DOHH2 (cell line): Measurements from ENCODE around the gene COX4I1.

ENCODE experiments used
- H3F3A ChIP-seq: fragments of 200-600 bp; sonication (generic), shearing (Covaris generic); 2 replicates; pipeline ENCODE4 v1.6.0; 2016; ENCODE audit warnings: antibody characterized with exemption, mild to moderate bottlenecking; ENCODE audit not compliant: control insufficient read depth, insufficient read depth
- H3K27ac ChIP-seq: fragments of 200-600 bp; sonication (generic); 2 replicates; pipeline ENCODE4 v1.5.1; 2014; ENCODE audit warnings: low read depth, mild to moderate bottlenecking, low read length, moderate library complexity
- H3K27me3 ChIP-seq: fragments of 200-600 bp; sonication (generic); 2 replicates; pipeline ENCODE4 v1.6.1; 2014; ENCODE audit warnings: mild to moderate bottlenecking, low read length, mixed read lengths; ENCODE audit not compliant: control insufficient read depth
- H3K36me3 ChIP-seq: fragments of 200-600 bp; sonication (generic); 2 replicates; pipeline ENCODE4 v1.6.1; 2014; ENCODE audit warnings: mild to moderate bottlenecking, low read length, moderate library complexity, mixed read lengths; ENCODE audit not compliant: control insufficient read depth
- H3K4me1 ChIP-seq: fragments of 200-600 bp; sonication (generic); 2 replicates; pipeline ENCODE4 v1.6.1; 2014; ENCODE audit warnings: mild to moderate bottlenecking, low read length, mixed read lengths; ENCODE audit not compliant: control insufficient read depth
- H3K4me2 ChIP-seq: fragments of 200-600 bp; sonication (generic); 2 replicates; pipeline ENCODE4 v1.6.0; 2014; ENCODE audit warnings: mild to moderate bottlenecking, low read length, moderate library complexity
- H3K4me3 ChIP-seq: fragments of 200-600 bp; sonication (generic); 2 replicates; pipeline ENCODE4 v1.5.1; 2014; ENCODE audit warnings: mild to moderate bottlenecking, low read length, mixed read lengths
- H3K79me2 ChIP-seq: fragments of 200-600 bp; sonication (generic); 2 replicates; pipeline ENCODE4 v1.6.1; 2014; ENCODE audit warnings: mild to moderate bottlenecking, low read length, mixed read lengths; ENCODE audit not compliant: control insufficient read depth
- H3K9me2 ChIP-seq: fragments of 200-600 bp; sonication (generic); replicated peaks from 2 replicates; pipeline ENCODE4 v1.6.1; 2014; ENCODE audit warnings: mild to moderate bottlenecking, low read length, mixed read lengths; ENCODE audit not compliant: control insufficient read depth
- H3K9me3 ChIP-seq: fragments of 200-600 bp; sonication (generic); 2 replicates; pipeline ENCODE4 v1.6.1; 2014; ENCODE audit warnings: antibody characterized with exemption, low read length, mixed read lengths; ENCODE audit not compliant: control insufficient read depth, insufficient read depth
- H4K20me1 ChIP-seq: fragments of 200-600 bp; sonication (generic); 2 replicates; pipeline ENCODE4 v1.6.0; 2014; ENCODE audit warnings: low read depth, mild to moderate bottlenecking, antibody characterized with exemption, low read length, moderate library complexity; ENCODE audit not compliant: control insufficient read depth, insufficient read depth
- EZH2phosphoT487 ChIP-seq: fragments of 200-600 bp; sonication (generic); IDR thresholded peaks from 2 replicates; pipeline ENCODE4 v1.6.1; 2017; ENCODE audit warnings: borderline replicate concordance, mild to moderate bottlenecking, antibody characterized with exemption, low read length, moderate library complexity, mixed read lengths
- TF ChIP-seq, protein P1 (sequence below): fragments of 200-600 bp; sonication (generic); IDR thresholded peaks from one replicate; pipeline ENCODE4 v1.5.1; 2014; ENCODE audit warnings: antibody characterized with exemption, mild to moderate bottlenecking, low read depth, low read length; ENCODE audit not compliant: poor library complexity, severe bottlenecking

The COX4I1 gene

DNA sequence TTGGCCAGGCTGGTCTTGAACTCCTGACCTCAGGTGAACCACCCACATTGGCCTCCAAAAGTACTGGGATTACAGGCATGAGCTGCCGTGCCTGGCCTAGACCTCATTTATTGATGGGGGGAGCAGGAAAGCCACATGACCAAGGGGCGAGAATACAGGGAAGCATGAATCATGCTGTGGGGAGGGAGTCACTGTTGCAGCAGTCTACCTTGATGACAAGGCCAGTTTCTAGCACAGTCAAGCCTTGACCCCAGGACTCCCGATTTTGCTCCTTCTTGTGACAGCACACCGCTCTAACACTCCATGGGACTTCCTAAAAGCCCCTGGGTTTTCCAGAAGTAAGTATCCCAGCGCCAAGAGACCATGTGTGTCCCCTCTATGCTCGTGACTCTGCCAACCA is 56.6 kb downstream of the COX4I1 start:
- Histone ChIP-seq H3K4me1 (peaks cover 53% of the 10 kb centered on the region), H3K27ac (no peak overlapping the region), H3K9me3 (peaks cover 3% of the 10 kb centered on the region; the same call in 1 of the 2 replicates), H3K36me3 (no peaks in the 10 kb centered on the region), H3K27me3 (no peaks in the 10 kb centered on the region), H3K79me2 (no peaks in the 10 kb centered on the region), H3K9me2 (no peaks in the 10 kb centered on the region), H4K20me1 (no peaks in the 10 kb centered on the region), H3K4me2 (no peak overlapping the region), H3F3A (no peaks in the 10 kb centered on the region), H3K4me3 (no peak overlapping the region)
- TF ChIP-seq EZH2phosphoT487, result no peak
- TF ChIP-seq, protein P1, sequence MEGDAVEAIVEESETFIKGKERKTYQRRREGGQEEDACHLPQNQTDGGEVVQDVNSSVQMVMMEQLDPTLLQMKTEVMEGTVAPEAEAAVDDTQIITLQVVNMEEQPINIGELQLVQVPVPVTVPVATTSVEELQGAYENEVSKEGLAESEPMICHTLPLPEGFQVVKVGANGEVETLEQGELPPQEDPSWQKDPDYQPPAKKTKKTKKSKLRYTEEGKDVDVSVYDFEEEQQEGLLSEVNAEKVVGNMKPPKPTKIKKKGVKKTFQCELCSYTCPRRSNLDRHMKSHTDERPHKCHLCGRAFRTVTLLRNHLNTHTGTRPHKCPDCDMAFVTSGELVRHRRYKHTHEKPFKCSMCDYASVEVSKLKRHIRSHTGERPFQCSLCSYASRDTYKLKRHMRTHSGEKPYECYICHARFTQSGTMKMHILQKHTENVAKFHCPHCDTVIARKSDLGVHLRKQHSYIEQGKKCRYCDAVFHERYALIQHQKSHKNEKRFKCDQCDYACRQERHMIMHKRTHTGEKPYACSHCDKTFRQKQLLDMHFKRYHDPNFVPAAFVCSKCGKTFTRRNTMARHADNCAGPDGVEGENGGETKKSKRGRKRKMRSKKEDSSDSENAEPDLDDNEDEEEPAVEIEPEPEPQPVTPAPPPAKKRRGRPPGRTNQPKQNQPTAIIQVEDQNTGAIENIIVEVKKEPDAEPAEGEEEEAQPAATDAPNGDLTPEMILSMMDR, result no peak

DNA sequence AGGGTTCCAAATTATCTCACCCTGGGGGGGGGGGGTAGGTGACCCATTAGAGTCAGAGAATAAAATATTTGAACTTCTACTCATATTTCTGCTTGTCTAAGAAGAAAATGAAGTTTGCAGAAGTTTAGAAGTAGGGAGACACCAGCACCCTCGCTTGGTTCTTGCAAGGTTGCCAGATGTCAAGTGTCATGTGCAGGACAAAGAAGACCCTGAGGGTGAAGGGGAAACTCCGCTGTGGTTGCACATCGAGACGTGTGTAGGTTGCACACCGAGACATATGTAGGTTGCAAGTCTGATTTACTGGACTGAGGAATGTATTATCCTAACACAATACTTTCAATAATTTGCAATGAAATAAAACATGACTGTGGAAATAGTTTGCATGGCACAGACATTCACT is 57.1 kb downstream of the COX4I1 start:
- Histone ChIP-seq H3K9me2 (no peaks in the 10 kb centered on the region), H3F3A (no peaks in the 10 kb centered on the region), H3K4me3 (no peak overlapping the region), H3K4me2 (no peak overlapping the region), H3K36me3 (no peaks in the 10 kb centered on the region), H3K27me3 (no peaks in the 10 kb centered on the region), H3K79me2 (no peaks in the 10 kb centered on the region), H3K9me3 (peaks cover 3% of the 10 kb centered on the region; the same call in 1 of the 2 replicates), H3K27ac (no peak overlapping the region), H4K20me1 (no peaks in the 10 kb centered on the region), H3K4me1 (peaks cover 53% of the 10 kb centered on the region)
- TF ChIP-seq EZH2phosphoT487, result no peak
- TF ChIP-seq, protein P1, result no peak
